CD4-positive, alpha-beta memory T cell (primary cell): ENCODE measurements around the gene KPTN. TPM values are rescaled to one million over a fixed set of nuclear protein-coding genes. Genes with fewer than 3 reads are reported as not detected.
A peak's percentile ranks its signal among the peaks of the same experiment; 100 is the strongest.

Experiments
- CTCF ChIA-PET: fragments of 350-600 bp; sonication (Branson Sonifier 250); formaldehyde crosslinking; loops from one replicate; lab custom pipeline; 2021; ENCODE audit warnings: inconsistent platforms; ENCODE audit not compliant: partially characterized antibody; lab: Charles Lee
- POLR2A ChIA-PET: fragments of 350-600 bp; sonication (Branson Sonifier 250); formaldehyde crosslinking; loops from one replicate; lab custom pipeline; 2021; ENCODE audit not compliant: partially characterized antibody; lab: Charles Lee
- DNase-seq, 5 donors: peaks; one replicate each; pipeline versions ENCODE4 v3.0.0 to v3.0.0-alpha.2; 2020 to 2022; ENCODE audit warnings: mixed read lengths in 1 of 5
- H3K27ac ChIP-seq: one replicate; pipeline ENCODE4 v1.7.0; 2013; ENCODE audit warnings: low read depth, low read length
- H3K27me3 ChIP-seq: 2 replicates; pipeline ENCODE4 v1.7.0; 2013; ENCODE audit warnings: mild to moderate bottlenecking, low read length, moderate library complexity; ENCODE audit not compliant: insufficient read depth
- H3K36me3 ChIP-seq: 2 replicates; pipeline ENCODE4 v1.7.0; 2013; ENCODE audit warnings: mild to moderate bottlenecking, low read length, moderate library complexity; ENCODE audit not compliant: insufficient read depth
- H3K4me1 ChIP-seq: 2 replicates; pipeline ENCODE4 v1.7.0; 2013; ENCODE audit warnings: mild to moderate bottlenecking, low read length, moderate library complexity; ENCODE audit not compliant: insufficient read depth
- H3K4me3 ChIP-seq, 2 donors: one replicate each; pipeline ENCODE4 v1.7.0; 2013; ENCODE audit warnings: low read length in 2 of 2, mild to moderate bottlenecking in 1 of 2
- H3K9me3 ChIP-seq, 2 donors: one replicate each; pipeline ENCODE4 v1.7.0; 2013; ENCODE audit warnings: low read length in 2 of 2, control low read depth in 1 of 2; ENCODE audit not compliant: control insufficient read depth in 1 of 2
- H3K27ac Mint-ChIP-seq, 7 donors: one replicate each; pipeline ENCODE4 v1.8.0; 2020 to 2021; ENCODE audit warnings: mixed read lengths in 7 of 7, mild to moderate bottlenecking in 6 of 7, inconsistent platforms in 3 of 7, moderate library complexity in 3 of 7
- H3K27me3 Mint-ChIP-seq, 2 donors: one replicate each; pipeline ENCODE4 v1.8.0; 2020 to 2021; ENCODE audit warnings: mixed read lengths in 2 of 2
- H3K36me3 Mint-ChIP-seq, 2 donors: one replicate each; pipeline ENCODE4 v1.8.0; 2020 to 2021; ENCODE audit warnings: mixed read lengths in 2 of 2, inconsistent platforms in 1 of 2, mild to moderate bottlenecking in 1 of 2
- H3K4me1 Mint-ChIP-seq, 4 donors: one replicate each; pipeline ENCODE4 v1.8.0; 2020 to 2021; ENCODE audit warnings: mixed read lengths in 4 of 4, mild to moderate bottlenecking in 1 of 4
- H3K4me3 Mint-ChIP-seq, 8 donors: one replicate each; pipeline ENCODE4 v1.8.0; 2020 to 2021; ENCODE audit warnings: mixed read lengths in 8 of 8, mild to moderate bottlenecking in 7 of 8, moderate library complexity in 6 of 8, inconsistent platforms in 3 of 8
- H3K9me3 Mint-ChIP-seq, 8 donors: one replicate each; pipeline ENCODE4 v1.8.0; 2020 to 2021; ENCODE audit warnings: mixed read lengths in 8 of 8, mild to moderate bottlenecking in 5 of 8, inconsistent platforms in 3 of 8, moderate library complexity in 1 of 8
- intact Hi-C: fragments of 100-400 bp; cut with micrococcal nuclease; formaldehyde crosslinking; loops from one replicate; pipeline ENCODE4 v1.15.1; 2023
- polyA plus RNA-seq, 2 donors: library from polyadenylated mRNA; unstranded; fragments of 300-500 nt; fragmentation: Illumina TruSeq; gene quantifications; one replicate each; pipeline ENCODE4 v1.2.3, GENCODE V29; 2021
- total RNA-seq, 2 experiments: library from RNA; stranded (reverse); gene quantifications; one replicate each; pipeline ENCODE4 v1.2.3, GENCODE V29; 2021

Gene KPTN
- total and polyA plus RNA-seq, 4 experiments from 2014 or later: 4.0 to 10.6 (median 4.6) TPM

DNA sequence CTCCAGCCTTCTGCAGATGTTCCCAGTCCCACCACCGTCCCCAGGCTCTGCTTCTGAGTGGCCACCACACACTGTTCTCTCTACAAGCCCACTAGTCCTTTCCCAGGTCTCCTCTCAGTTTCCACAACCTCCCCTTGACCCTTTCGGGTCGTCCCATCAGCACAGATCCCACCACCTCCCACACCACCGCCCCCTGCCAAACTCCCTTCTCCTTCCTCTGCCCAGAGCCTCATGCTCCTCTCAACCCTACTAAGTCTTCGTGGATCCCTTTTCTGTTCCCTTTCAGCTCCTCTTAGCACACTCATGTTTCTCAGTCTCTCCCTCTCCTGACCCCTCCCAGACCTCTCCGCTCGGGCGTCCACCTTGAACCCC is 28.9 kb upstream of the KPTN start:
- no peaks in the 10 kb centered on the region for H3K36me3 ChIP-seq
- peak overlapping the region; percentile 2 for H3K27ac ChIP-seq
- Mint-ChIP-seq H3K27ac (peak overlapping the region; percentile 53 to 99 (median 98)), H3K9me3 (peaks cover 0 to 7% (median 0%) of the 10 kb centered on the region in 8 donors), H3K27me3 (no peaks in the 10 kb centered on the region), H3K36me3 (peaks cover 4 to 34% of the 10 kb centered on the region in 2 donors), H3K4me1 (peaks cover 51 to 86% (median 67%) of the 10 kb centered on the region in 4 donors), H3K4me3 (peak overlapping the region; percentile 97 to 99 (median 98))
- peaks cover 65% of the 10 kb centered on the region for H3K4me1 ChIP-seq
- intact Hi-C loops: no loop called here
- POLR2A ChIA-PET: interaction anchor here (1.0 to 3.4 kb wide), 4 partner anchors 29 to 232 kb away, joined by 3 to 15 read pairs (median 3); partner anchors contain the start of genes KPTN and NOP53
- H3K4me3 ChIP-seq: no peak overlapping the region
- no peaks in the 10 kb centered on the region for H3K27me3 ChIP-seq
- CTCF ChIA-PET: interaction anchor here (0.7 kb wide), 1 partner anchor 9 kb away, joined by 3 read pairs; no protein-coding TSS in a partner anchor
- no peaks in the 10 kb centered on the region for H3K9me3 ChIP-seq
- DNase-seq: no peak

DNA sequence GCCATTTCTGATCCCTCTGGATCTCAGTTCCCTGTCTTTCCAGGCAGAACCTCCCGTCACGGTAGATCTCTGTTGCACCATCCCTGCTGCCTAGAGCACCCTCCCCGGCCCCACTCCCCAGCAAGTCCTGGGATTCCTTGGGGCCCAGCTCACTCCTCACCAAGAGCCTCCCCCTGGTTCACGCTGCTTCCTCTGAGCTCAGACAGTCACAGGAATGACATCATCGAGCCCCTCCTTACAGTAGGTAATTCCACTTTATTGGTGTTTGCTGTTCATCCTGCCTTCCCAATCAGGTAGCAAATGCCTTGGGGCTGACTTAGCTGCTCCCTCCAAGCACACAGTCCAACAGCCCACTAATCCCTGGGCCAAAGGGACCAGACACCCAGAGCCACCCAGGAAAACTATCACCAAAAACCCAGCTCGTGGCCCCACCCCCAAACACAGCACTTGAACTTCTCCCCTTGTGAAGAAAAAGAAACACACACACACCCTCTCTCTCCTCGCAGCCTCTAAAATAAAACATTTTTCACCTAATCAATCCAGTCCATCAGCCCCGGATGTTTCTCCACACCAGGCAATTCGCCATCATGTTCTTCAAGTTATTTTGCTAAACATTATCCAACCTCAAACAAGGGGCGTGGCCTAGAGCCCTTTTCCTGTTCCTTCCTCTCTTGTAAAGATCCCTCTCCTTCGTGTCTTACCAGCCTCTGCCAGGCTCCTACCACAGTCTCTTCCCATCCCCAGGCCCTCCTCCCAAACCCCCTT is 28.3 kb upstream of the KPTN start:
- intact Hi-C loops: no loop called here
- peaks cover 64% of the 10 kb centered on the region for H3K4me1 ChIP-seq
- ChIA-PET CTCF (no interaction called here), POLR2A (interaction anchor here (1.0 to 3.4 kb wide), 4 partner anchors 28 to 233 kb away, joined by 3 to 15 read pairs (median 3); partner anchors contain the start of genes KPTN and NOP53)
- H3K27ac Mint-ChIP-seq: peak overlapping the region; percentile 53 to 99 (median 98)
- no peaks in the 10 kb centered on the region for H3K36me3 ChIP-seq
- peaks cover 0 to 7% (median 0%) of the 10 kb centered on the region in 8 donors for H3K9me3 Mint-ChIP-seq
- no peak overlapping the region for H3K4me3 ChIP-seq
- no peaks in the 10 kb centered on the region for H3K9me3 ChIP-seq
- no peaks in the 10 kb centered on the region for H3K27me3 ChIP-seq
- peak overlapping the region; percentile 2 for H3K27ac ChIP-seq
- DNase-seq: no peak
- H3K36me3 Mint-ChIP-seq: peaks cover 4 to 34% of the 10 kb centered on the region in 2 donors
- peak overlapping the region; percentile 97 to 99 (median 98) for H3K4me3 Mint-ChIP-seq
- no peaks in the 10 kb centered on the region for H3K27me3 Mint-ChIP-seq
- H3K4me1 Mint-ChIP-seq: peaks cover 50 to 83% (median 67%) of the 10 kb centered on the region in 4 donors

DNA sequence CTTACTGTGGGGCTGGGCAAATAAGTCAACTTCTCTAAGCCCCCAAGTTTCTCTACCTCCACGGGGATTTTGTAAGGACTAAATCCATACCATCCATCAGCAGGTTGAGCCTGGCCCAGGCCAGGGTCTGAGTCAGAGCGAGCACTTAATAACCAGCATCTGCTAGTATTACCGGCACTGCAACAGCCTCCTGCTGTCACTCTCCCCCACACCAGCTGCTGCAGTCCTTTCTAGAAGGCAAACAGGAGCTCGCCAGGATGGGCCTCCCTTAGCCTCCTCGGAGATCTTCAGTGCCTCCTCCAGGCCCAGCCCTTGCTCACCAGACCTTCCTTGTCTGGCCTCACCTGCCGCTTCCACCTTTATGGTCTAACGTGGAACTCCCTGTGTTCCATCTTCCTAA is 27.7 kb upstream of the KPTN start:
- ChIA-PET CTCF (no interaction called here), POLR2A (interaction anchor here (1.2 to 3.4 kb wide), 4 partner anchors 10 to 99 kb away, joined by 3 to 15 read pairs (median 3); partner anchors contain the start of gene KPTN)
- H3K4me3 Mint-ChIP-seq: peak overlapping the region in 5 of 8 donors; percentile 51 to 99 (median 98)
- intact Hi-C loops: no loop called here
- Histone ChIP-seq H3K4me3 (no peak overlapping the region), H3K27me3 (no peaks in the 10 kb centered on the region), H3K27ac (no peak overlapping the region), H3K9me3 (no peaks in the 10 kb centered on the region), H3K4me1 (peaks cover 67% of the 10 kb centered on the region), H3K36me3 (peaks cover under 1% of the 10 kb centered on the region)
- peaks cover 0 to 7% (median 0%) of the 10 kb centered on the region in 8 donors for H3K9me3 Mint-ChIP-seq
- no peaks in the 10 kb centered on the region for H3K27me3 Mint-ChIP-seq
- peaks cover 47 to 83% (median 63%) of the 10 kb centered on the region in 4 donors for H3K4me1 Mint-ChIP-seq
- H3K27ac Mint-ChIP-seq: peak overlapping the region; percentile 4 to 99 (median 97)
- peaks cover 4 to 38% of the 10 kb centered on the region in 2 donors for H3K36me3 Mint-ChIP-seq
- DNase-seq: no peak

DNA sequence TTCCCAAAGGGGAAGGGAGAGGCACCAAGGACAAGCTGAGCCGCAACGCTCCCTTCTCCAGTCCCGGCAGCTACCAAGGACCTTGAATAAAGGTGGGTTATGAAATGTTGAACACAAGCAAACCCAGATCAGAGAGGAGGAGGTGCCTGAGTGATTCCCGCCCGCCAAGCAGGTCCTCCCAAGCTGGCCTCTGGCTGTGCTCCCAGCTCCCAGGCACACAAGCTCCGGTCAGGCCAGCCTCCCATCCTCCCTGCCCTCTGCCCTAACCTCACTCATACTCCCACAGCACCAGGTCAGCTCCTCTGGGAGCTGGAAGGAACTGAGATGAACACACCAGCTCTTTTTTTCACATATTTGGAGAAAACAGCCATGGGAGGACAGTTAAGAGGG is 27.1 kb upstream of the KPTN start:
- Mint-ChIP-seq H3K4me3 (peak overlapping the region in 3 of 8 donors; percentile 21 to 98 (median 54)), H3K27me3 (no peaks in the 10 kb centered on the region), H3K27ac (no peak overlapping the region), H3K4me1 (peaks cover 41 to 79% (median 59%) of the 10 kb centered on the region in 4 donors), H3K9me3 (peaks cover 0 to 7% (median 0%) of the 10 kb centered on the region in 8 donors), H3K36me3 (peaks cover 4 to 38% of the 10 kb centered on the region in 2 donors)
- Histone ChIP-seq H3K27me3 (no peaks in the 10 kb centered on the region), H3K27ac (no peak overlapping the region), H3K9me3 (no peaks in the 10 kb centered on the region), H3K4me3 (no peak overlapping the region), H3K36me3 (peaks cover 5% of the 10 kb centered on the region), H3K4me1 (peaks cover 61% of the 10 kb centered on the region)
- POLR2A ChIA-PET: interaction anchor here (0.7 to 3.4 kb wide), 3 partner anchors 10 to 197 kb away, joined by 3 to 15 read pairs (median 3); partner anchors contain the start of gene KPTN
- CTCF ChIA-PET: interaction anchor here (0.6 to 1.9 kb wide), 3 partner anchors 27 to 78 kb away, joined by 3 to 7 read pairs (median 5); partner anchors contain the start of gene KPTN
- no peak for DNase-seq
- intact Hi-C loops: no loop called here

DNA sequence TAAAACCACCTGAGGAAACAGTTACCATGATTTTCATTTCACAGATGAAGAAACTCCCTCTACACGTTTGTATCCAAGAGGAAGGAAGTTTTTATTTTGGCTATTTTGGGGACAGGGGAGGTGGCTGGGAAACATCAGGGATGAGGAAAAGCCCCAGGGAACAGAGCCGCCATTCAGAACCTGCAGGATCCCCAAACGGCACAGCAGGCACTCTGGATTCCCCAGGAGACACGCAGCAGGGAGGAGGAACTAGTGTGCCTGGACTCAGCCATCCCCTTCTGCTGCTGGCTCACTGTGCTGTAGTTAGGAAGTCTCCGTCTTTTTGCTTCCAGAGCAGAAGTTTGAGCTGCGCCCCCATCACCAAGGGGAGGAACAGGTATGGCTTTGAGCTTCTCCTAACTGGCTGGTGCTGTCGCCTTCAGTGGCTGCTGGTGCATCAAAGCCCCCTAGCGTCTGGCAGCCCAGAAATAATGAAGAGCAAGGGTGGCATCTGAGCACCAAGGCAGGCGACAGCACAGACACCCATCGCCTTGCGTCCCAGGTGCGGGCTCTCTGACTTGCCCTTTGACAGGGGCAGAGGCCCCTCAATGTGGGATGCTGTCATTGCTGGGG is 26.6 kb upstream of the KPTN start:
- H3K9me3 Mint-ChIP-seq: peaks cover 0 to 7% (median 0%) of the 10 kb centered on the region in 8 donors

DNA sequence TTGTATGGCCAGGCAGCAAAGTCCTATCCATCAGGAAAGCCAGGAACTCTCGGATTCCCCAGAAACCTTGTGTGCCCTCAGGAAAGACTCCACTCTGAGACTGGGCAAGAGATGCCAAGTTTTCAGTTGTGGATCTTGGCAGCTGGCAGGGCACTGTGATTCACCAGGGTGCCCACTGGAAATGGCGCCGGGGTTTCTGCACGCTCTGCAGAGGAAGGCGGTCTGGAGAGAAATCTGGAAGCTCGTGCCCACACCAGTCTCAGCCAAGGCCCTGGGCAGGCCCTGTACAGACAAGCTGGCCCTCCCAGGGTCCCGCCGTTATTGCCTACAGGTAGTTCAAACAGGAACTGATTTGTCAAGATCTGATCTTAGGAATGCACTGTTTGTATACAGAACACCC is 26.0 kb upstream of the KPTN start:
- peak overlapping the region in 4 of 7 donors; percentile 42 to 84 (median 58) for H3K27ac Mint-ChIP-seq
- intact Hi-C loops: no loop called here
- peaks cover 0 to 7% (median 0%) of the 10 kb centered on the region in 8 donors for H3K9me3 Mint-ChIP-seq
- Histone ChIP-seq H3K4me3 (no peak overlapping the region), H3K36me3 (peaks cover 5% of the 10 kb centered on the region), H3K4me1 (peaks cover 54% of the 10 kb centered on the region), H3K27ac (no peak overlapping the region), H3K27me3 (no peaks in the 10 kb centered on the region), H3K9me3 (no peaks in the 10 kb centered on the region)
- H3K27me3 Mint-ChIP-seq: no peaks in the 10 kb centered on the region
- ChIA-PET POLR2A (interaction anchor here (1.1 to 3.4 kb wide), 3 partner anchors 12 to 26 kb away, joined by 3 to 15 read pairs (median 3); partner anchors contain the start of gene KPTN), CTCF (interaction anchor here (1.7 to 1.9 kb wide), 2 partner anchors 26 to 73 kb away, joined by 5 to 7 read pairs; partner anchors contain the start of gene KPTN)
- peaks cover 4 to 37% of the 10 kb centered on the region in 2 donors for H3K36me3 Mint-ChIP-seq
- H3K4me1 Mint-ChIP-seq: peaks cover 40 to 71% (median 50%) of the 10 kb centered on the region in 4 donors
- peak overlapping the region in 1 of 8 donors; percentile 50 for H3K4me3 Mint-ChIP-seq
- DNase-seq: no peak

More for the DNA sequence above, 26.6 kb upstream of the KPTN start:
- CTCF ChIA-PET: interaction anchor here (0.6 to 1.9 kb wide), 3 partner anchors 27 to 77 kb away, joined by 3 to 7 read pairs (median 5); partner anchors contain the start of gene KPTN
- H3K4me1 ChIP-seq: peaks cover 56% of the 10 kb centered on the region
- Mint-ChIP-seq H3K27ac (peak overlapping the region in 2 of 7 donors; percentile 8 to 55), H3K4me3 (peak overlapping the region in 2 of 8 donors; percentile 21 to 54), H3K36me3 (peaks cover 4 to 40% of the 10 kb centered on the region in 2 donors), H3K4me1 (peaks cover 40 to 74% (median 55%) of the 10 kb centered on the region in 4 donors), H3K27me3 (no peaks in the 10 kb centered on the region)
- H3K27me3 ChIP-seq: no peaks in the 10 kb centered on the region
- H3K36me3 ChIP-seq: peaks cover 5% of the 10 kb centered on the region
- no peak overlapping the region for H3K4me3 ChIP-seq
- intact Hi-C loops: no loop called here
- H3K27ac ChIP-seq: no peak overlapping the region
- POLR2A ChIA-PET: interaction anchor here (0.7 to 3.4 kb wide), 4 partner anchors 11 to 197 kb away, joined by 3 to 15 read pairs (median 3); partner anchors contain the start of gene KPTN
- no peaks in the 10 kb centered on the region for H3K9me3 ChIP-seq
- DNase-seq: no peak
